GM18508 (cell line): ENCODE data around the gene RELL2.

Source experiments
- ATAC-seq: cut with Tn5 transposase; IDR thresholded peaks from one replicate; pipeline ENCODE4 v1.9.1; 2021; ENCODE audit warnings: moderate number of reproducible peaks; ENCODE audit not compliant: insufficient read depth, unreplicated experiment

The RELL2 gene

GRCh38 chr5:141647242-141647641 lies 10.4 kb downstream of the RELL2 start:
- no peak for ATAC-seq

DNA sequence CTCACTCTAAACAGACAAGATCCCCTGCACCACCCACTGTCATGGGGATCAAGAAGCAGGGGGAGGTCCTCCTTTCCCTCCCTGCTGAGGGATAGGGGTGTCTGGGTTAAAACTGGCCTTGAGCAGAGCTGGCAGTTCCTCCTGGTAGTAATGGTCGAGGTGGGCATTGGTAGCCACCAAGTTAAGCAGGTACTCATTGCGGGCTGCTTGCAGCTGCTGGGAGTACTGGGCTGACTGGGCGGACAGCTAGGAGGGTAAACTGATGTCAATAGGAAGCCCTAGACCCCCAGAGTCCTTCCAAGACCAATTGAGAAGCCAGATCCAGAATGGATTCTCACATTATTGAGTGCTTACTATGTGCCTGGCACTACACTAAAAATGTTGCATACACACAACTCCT lies 11.1 kb downstream of the RELL2 start:
- no peak for ATAC-seq

- ATAC-seq, result no peak
These were observed 12.4 kb downstream of the RELL2 start for GRCh38 chr5:141649056-141649688.

DNA sequence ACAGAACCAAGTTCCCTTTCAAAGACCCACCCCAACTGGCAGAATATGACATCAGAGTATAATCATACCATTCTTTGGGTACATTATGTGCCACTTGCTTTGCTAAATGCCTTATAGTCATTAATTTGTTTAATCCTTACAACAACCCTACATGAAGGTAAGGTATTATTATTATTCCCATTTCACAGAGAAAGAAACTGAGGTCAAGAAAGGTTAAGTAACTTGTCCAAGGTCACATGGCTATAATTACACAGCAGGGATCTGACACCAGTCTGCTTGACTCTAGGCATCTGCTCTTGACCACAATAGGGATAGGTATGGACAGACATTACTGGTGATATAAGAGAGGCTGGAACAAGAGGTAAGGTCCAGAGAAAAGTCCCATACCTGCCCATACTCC lies 13.2 kb downstream of the RELL2 start:
- no peak for ATAC-seq

DNA sequence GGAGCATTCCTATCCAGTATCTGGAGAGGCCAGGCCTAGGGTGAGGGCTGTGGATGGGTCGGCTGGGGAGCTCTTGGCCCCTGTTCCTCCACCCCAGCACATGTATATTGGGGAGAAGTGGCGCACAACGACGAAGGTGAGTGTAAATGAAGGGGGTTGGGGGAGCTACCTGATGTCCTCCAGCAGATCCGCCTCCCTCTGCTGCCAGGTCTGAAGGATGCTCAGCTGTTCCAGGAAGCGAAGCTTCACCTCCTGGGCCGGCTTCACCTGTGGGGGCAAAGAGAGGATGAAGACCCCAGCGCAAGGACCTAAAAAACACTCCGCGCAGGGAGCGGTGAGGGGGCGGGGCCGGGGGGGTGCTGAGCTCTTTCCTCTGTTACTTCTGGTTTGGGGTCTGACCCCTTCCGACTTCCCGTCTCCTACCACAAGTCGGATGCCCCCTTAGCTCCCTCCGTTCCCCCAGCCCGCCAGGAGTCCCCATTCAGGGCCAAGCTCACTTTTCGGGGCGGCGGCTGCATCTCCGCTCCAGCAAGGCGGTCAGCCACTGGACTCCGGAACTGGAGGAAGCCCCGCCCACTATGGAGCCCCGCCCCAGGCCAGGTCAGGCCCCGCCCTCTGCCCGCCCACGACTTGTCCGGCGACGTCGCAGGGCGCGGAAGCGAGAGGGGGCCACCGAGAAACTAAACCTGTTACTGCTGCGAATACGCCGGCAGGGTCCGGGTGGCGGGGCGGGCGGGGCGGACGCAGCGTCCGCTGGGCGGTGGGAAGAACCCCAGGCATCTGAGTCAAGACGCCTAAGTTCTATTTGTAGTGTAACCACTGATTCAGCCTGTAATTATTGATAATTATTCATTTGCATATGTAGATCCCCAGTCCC lies 14.3 kb downstream of the RELL2 start, which contains the start of gene FCHSD1:
Gene FCHSD1 (minus strand): TSS at position 568 of the 877 bp plus-strand sequence. CDS start 50 bp downstream, at position 518.
- ATAC-seq, result peak; percentile 74

GRCh38 chr5:141651728-141652105 lies 14.9 kb downstream of the RELL2 start:
- ATAC-seq, result no peak

DNA sequence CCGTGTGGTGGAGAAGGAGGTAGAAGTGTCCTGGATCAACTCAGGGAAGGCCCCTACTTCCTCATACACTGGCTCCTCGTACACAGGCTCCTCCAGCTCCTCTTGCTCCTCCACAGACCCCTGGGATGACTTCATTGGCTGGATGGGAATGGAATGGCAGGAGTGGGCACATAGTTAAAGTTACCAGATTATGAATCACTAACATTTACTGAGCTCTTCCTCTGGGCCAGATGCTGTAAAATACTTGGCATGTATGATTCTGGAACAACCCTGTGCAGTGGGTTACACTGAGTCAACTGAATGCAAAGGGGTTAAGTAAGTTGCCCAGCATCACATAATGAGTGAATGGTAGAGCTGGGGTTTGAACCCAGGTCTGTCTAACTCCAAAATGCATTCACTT lies 17.5 kb downstream of the RELL2 start:
- ATAC-seq, result no peak

GRCh38 chr5:141655020-141655419 lies 18.2 kb downstream of the RELL2 start:
- ATAC-seq, result no peak

GRCh38 chr5:141656396-141656795 lies 19.6 kb downstream of the RELL2 start:
- ATAC-seq, result no peak

DNA sequence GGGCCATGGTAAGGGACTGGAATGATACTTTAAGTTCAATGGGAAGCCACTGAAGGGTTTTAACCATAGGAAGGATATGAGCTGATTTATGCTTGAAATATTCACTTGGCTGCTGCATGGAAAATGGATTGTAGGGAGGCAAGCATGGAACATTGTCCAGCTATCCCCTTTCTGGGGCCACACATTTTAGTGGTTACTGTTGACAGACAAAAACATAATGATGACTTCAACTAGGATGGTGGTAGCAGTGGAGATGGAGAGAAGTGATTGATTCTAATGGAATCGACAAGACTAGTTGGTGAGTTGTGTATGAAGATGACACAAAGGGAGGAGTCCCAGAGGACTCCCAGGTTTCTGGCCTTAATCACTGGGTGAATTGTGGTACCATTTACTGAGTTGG lies 20.6 kb downstream of the RELL2 start:
- no peak for ATAC-seq

DNA sequence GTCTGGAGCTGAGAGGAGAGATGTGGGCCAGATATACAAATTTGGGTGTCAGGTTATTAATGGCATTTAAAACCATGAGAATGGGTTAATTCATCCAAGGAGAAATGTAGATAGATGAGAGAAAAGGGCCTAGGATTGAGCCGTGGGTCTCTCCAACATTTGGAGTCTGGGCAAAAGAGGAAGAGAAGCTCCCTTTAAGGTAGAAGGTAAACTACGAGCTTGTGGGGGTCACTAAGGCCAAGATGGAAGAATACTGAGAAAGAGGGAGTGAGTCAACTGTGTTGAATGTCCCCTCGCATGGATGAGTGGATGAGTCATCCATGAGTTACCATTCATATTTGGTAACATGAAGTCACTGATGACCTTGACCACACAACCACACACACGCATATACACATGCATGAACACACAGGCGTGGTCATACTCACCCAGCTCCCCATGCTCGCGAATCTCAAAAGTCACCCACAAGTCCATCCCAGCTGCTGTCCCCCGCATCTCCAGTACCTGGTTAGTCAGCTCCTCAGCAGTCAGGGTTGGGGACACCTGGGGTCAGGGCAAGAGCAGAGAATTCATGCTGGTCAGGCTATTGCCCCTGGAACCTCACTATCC lies 21.2 kb downstream of the RELL2 start:
- peak; percentile 58 for ATAC-seq

- ATAC-seq, result no peak
These were observed 25.2 kb downstream of the RELL2 start for GRCh38 chr5:141662028-141662427.

DNA sequence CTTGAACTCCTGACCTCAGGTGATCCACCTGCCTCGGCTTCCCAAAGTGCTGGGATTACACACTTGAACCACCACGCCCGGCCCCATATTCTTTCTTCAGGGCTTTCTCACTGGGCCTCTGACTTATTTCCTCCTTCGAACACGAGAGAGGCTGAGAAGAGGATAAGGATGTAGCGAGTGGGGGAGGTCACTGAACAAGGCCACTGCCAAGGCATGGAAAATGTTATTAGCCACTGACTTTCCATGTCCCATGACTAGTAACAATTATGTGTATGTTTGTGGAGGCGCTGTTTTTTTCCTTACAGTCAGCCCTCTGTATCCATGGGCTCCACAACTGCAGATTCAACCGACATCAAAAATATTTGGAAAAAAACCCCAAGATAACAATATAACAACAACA lies 26.7 kb downstream of the RELL2 start:
- no peak for ATAC-seq

DNA sequence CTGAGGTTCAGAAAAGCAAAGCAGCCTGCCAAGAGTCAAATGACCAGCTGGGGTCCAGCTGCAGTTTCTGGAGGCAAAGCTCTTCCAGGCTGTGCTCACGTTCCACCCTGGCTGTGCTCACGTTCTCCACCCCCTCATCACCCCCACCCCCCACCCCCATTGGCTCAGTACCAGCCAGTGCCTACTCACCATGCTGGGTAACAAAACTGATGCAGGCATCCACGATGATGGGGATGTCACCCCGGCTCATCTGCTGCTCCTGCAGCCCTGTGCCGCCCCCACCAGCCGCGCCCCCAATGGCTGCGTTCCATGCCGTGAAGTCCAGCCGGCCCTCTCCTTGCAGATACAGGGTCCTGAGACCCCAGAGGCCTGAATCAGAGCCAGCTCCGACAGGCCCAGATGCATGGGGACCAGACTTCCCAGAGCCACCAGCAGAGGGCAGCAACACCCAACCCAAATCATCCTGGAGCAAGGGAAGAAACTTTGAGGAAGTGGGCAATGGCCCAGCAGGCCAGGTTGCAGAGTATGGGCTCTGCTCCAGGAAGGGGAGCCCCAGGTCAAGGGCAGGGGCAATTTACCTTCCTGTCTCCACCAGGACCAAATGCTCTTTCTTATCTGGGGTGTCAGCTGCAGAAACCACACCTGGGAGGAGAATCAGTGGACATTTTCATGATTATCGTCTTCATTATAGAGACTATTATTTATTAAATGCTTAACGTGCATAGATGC lies 28.1 kb downstream of the RELL2 start:
- ATAC-seq, result peak; percentile 71

GRCh38 chr5:141665995-141666940 lies 29.5 kb downstream of the RELL2 start:
- no peak for ATAC-seq

DNA sequence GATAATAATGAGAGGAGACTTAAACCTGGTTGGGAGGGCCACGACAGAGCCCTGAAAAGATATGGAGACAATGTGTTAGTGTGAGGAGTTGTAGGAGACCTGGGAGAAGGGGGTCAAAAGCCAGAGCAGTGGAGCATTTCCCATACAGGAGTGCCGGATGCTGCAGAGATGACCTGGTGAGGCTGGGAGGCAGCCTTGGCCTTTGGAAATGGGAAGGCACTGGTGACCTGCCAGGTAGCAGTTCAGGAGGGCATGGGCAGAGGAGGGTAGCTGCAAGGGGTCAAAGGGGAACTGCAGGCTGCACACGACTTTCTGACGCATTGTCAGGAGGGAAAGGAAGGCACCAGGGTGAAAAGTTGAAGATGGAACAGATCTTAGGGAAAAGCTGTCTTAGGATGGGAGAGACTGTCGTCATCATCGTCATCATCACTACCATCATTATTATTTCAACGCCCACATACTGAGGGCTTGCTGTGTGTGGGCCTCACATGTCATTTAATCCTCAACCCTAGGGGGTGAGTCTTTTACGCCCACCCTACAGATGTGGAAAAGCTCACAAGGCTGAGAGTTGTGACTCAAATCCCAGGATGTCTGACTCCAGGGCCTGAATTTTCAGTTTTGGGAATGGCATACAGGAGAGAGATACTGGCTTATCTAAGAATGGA lies 31.9 kb downstream of the RELL2 start:
- no peak for ATAC-seq

- ATAC-seq, result no peak
These were observed 32.7 kb downstream of the RELL2 start for GRCh38 chr5:141669520-141669919.

DNA sequence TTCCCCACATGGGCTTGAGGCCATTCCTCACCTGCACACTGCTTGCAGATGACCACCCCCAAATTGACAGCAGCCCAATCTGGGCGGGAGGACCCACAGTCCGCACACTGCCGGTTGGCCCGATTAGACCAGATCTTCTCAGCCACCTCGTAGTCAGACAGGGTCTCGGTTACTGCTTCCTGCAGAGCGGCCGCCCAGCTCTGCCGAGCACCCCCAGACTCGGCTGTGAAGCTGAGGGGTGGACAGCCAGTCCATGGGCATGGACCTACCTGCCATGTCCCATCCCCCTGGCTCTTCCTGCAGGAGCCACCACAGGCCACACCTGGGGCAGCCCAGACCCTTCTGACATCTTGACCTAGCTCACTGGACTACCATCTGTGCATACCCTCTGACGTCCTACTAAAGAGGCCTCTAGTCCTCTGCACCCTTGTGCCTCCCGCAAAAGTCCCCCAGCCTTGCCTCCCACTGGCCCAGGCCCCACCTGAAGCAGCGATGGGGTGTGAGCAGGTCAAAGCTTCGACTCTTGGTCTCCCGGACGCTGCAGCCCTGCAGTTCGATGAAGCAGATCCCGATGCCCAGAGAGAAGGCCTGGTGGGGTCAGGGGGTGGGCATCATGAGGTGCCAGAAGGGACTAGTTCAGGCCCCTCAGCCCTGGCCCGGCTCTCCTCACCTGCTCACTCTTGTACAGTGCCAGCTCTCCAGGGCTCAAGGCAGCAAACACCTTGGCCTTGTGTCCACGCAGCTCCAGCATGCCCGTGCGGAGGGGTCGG lies 35.5 kb downstream of the RELL2 start:
- no peak for ATAC-seq
